ENCODE data around the gene CAB39L.

CAB39L gene

GRCh38 chr13:49443704-49444523 is at the start of gene CAB39L, which contains the start of gene SETDB2:
CAB39L (minus strand) TSS chr13:49444064; CDS start chr13:49382910, 61,154 bp downstream.
SETDB2 (plus strand) TSS chr13:49444274; CDS start chr13:49451894, 7,620 bp downstream.
- peak; percentile 98 for DNase-seq (ENCODE audit: low read depth)

DNA sequence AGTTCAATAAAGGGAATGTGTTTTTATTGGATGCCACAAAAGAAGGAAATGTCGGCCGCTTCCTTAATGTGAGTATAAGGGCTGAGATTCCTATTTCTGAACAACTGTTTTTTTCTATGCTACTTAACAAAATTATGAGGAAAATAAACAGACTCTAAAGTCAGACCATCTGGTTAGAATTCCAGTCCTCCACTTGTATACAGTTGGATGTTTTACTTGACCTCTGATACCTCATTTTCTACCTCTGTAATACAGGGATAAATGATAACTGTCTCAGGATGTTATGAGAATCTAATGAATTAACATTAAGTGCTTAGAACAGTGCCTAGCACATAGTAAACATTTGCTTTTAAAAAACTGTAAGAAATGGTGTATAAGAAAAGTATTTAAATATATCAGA is 44.7 kb upstream of the CAB39L start:
- DNase-seq (ENCODE audit: low read depth), result no peak

- no peak for DNase-seq (ENCODE audit: low read depth)
Measured at GRCh38 chr13:49481788-49482187, 37.9 kb upstream of the CAB39L start.

- no peak for DNase-seq (ENCODE audit: low read depth)
Measured at GRCh38 chr13:49476529-49476928, 32.7 kb upstream of the CAB39L start.

- DNase-seq (ENCODE audit: low read depth), result no peak
Measured at GRCh38 chr13:49472186-49472585, 28.3 kb upstream of the CAB39L start.

GRCh38 chr13:49466292-49466838 is 22.5 kb upstream of the CAB39L start:
- DNase-seq (ENCODE audit: low read depth), result no peak

DNA sequence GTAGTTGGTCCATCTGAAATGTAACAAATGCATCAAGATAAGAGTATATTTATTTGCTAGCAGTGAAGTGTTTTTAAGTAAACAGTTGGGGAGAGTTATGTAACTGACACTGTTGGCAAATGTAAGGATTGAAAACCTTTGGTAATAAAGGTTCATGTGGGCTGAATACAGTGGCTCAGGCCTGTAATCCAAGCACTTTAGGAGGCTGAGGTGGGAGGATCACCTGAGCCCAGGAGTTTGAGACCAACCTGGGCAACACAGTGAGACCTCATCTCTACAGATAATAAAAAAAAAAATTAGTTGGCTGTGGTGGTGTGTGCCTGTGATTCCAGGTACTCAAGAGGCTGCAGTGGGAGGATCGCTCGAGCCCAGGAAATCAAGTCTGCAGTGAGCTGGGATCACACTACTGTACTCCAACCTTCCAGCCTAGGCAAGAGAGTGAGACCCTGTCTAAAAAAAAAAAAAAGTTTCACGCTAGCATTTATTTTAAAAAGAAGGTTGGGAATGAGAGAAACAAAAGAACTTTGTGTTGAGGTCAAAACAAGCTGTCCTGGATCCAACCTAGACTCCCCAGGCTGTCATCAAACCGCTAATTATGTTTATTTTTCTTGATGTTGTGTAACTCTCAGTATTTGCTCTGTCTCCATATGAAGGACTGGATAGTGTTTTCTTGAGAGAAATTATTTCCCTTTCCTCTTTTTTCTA is 20.9 kb upstream of the CAB39L start:
- DNase-seq (ENCODE audit: low read depth), result no peak

GRCh38 chr13:49464085-49464484 is 20.2 kb upstream of the CAB39L start:
- DNase-seq (ENCODE audit: low read depth), result no peak

DNA sequence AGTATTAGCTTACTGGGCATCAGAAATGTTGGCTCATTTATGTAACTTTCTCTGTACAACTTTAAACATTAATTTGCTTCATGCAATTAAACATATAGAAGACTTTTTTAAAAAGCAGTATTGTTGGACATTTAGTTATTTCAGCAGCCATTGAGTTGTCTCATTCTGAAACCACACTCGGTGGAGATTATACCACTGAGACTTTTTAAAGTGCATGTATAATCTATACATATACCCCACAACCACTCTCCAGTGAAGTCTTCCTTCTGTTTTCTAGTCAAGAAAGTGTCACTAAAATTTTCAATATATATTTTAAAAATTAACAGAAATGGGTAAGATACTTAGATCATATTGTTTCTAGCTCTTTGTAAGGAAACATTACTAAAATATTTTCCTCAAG is 15.7 kb upstream of the CAB39L start:
- no peak for DNase-seq (ENCODE audit: low read depth)

- no peak for DNase-seq (ENCODE audit: low read depth)
Measured at GRCh38 chr13:49457221-49457620, 13.4 kb upstream of the CAB39L start.

GRCh38 chr13:49456156-49456555 is 12.3 kb upstream of the CAB39L start:
- no peak for DNase-seq (ENCODE audit: low read depth)

GRCh38 chr13:49455007-49455398 is 11.1 kb upstream of the CAB39L start:
- no peak for DNase-seq (ENCODE audit: low read depth)

GRCh38 chr13:49454388-49455006 is 10.6 kb upstream of the CAB39L start:
- no peak for DNase-seq (ENCODE audit: low read depth)

DNA sequence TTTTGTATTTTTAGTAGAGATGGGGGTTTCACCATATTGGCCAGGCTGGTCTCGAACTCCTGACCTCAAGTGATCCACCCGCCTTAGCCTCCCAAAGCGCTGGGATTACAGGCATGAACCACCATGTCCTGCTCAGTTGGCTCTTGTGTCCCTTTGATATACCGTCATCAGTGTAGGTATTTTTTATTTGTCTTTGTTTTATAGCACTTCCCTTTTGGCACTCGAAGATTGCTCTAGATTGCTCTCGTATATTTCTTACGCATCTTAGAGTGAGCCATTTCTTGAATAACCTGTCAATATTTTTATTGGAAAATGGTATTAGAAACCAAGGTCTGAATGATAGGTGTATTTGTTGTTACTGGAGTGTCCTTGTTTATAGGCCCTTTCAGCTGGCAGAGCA is 9.6 kb upstream of the CAB39L start:
- DNase-seq (ENCODE audit: low read depth), result no peak

DNA sequence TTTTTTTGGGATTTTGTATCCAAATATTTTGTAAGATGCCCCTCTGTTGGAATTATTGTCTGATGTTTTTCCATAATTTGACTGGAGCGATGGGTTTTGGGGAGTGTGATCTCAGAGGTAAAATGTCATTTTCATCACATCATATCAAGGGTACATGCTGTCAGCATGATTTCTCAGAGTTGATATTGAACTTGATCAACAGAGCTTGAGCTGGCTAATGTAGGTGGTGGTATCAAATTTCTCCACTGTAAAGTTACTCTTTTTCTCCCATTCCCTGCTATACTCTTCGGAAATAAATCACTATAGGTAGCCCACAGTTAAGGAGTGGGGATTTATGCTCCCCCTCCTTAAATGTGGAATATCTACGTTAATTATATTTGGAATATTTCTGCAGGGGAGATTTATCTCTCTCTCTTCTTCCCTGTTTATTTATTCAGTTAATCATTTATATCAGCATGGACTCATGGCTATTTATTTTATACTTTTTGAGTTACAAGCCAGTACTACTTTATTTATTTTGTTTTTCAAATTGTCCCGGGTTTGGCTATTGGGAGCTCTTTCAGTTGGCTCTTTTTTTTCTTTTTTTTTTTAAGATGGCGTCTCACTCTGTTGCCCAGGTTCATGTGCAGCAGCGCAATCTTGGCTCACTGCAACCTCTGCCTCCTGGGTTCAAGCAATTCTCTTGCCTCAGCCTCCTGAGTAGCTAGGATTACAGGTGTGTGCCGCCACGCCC is 9.0 kb upstream of the CAB39L start:
- DNase-seq (ENCODE audit: low read depth), result no peak

GRCh38 chr13:49450105-49450819 is 6.4 kb upstream of the CAB39L start:
- no peak for DNase-seq (ENCODE audit: low read depth)

- no peak for DNase-seq (ENCODE audit: low read depth)
Measured at GRCh38 chr13:49448753-49449152, 4.9 kb upstream of the CAB39L start.

DNA sequence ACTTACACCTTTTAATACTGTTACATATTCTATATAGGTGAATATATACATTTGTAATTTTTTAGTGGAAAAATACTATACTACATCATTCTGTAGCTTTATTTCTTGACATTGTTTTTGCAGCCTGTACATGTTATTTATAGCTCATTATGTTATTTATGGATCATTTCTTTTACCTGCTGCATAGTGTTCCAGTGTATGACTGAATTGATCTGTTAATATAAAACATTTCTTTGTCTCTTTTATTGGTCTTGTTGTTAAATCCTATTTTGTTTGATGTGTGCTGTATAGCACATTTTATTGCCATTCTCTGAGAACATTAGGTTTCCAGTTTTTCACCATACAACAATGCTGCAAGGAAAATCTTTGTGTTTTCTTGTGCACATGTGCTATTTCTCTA is 2.6 kb upstream of the CAB39L start:
- no peak for DNase-seq (ENCODE audit: low read depth)

GRCh38 chr13:49444524-49445395 is 896 bp upstream of the CAB39L start:
- DNase-seq (ENCODE audit: low read depth), result no peak

DNA sequence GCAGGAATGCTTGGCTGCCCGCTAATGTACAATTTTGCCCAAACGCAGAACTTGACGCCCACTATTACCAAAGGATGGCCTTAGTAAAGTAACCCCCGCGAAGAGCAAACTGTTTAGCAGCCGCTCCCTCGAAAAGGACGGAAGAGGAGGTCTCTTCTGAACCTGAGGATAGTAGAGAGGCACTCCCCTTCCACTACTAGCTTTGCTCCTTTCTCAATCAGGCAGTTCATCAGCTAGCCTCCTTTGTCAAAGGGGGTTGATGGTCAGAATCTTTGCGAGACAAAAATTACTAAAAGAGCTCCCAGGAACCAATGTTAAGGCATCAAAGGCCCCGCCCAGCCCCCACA is 534 bp downstream of the CAB39L start:
- DNase-seq (ENCODE audit: low read depth), result no peak

Measured in stimulated activated CD8-positive, alpha-beta memory T cell treated with anti-CD3 and anti-CD28 coated beads, Interleukin-4, amount 100 ng/mL, for 24 hours (primary cell).